ENCODE measurements around the gene ANKDD1A.

DNA sequence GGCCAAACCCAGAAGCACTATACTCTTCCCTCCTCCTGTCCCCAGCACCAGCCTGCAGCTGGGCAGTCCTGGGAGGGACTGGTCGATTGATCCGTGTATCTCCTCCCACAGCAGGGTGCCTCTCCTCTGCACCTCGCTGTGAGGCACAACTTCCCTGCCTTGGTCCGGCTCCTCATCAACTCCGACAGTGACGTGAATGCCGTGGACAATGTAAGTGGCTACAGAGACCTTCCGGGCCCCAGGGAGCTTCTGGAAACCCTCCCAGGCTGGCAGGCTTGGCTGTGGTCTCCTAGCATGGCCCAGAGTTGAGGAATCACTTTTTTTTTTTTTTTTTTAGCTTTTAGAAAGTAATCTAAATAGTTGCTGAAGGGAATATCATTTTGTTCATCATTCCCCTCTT, 30.7 kb downstream of the ANKDD1A start:
- TF ChIP-seq EP300 (IDR thresholded peaks at IDR 0.05) (no peak), POLR2A (IDR thresholded peaks at IDR 0.05) (no peak)
- TF ChIP-seq, protein P1, sequence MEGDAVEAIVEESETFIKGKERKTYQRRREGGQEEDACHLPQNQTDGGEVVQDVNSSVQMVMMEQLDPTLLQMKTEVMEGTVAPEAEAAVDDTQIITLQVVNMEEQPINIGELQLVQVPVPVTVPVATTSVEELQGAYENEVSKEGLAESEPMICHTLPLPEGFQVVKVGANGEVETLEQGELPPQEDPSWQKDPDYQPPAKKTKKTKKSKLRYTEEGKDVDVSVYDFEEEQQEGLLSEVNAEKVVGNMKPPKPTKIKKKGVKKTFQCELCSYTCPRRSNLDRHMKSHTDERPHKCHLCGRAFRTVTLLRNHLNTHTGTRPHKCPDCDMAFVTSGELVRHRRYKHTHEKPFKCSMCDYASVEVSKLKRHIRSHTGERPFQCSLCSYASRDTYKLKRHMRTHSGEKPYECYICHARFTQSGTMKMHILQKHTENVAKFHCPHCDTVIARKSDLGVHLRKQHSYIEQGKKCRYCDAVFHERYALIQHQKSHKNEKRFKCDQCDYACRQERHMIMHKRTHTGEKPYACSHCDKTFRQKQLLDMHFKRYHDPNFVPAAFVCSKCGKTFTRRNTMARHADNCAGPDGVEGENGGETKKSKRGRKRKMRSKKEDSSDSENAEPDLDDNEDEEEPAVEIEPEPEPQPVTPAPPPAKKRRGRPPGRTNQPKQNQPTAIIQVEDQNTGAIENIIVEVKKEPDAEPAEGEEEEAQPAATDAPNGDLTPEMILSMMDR (IDR thresholded peaks at IDR 0.05) = no peak
